ENCODE measurements around the gene CPLANE1.
"Not testable (repeated sequence)": the region's sequence is repeated elsewhere in the genome, so short reads cannot be mapped to it uniquely, and the experiment has no call there.

Gene CPLANE1

DNA sequence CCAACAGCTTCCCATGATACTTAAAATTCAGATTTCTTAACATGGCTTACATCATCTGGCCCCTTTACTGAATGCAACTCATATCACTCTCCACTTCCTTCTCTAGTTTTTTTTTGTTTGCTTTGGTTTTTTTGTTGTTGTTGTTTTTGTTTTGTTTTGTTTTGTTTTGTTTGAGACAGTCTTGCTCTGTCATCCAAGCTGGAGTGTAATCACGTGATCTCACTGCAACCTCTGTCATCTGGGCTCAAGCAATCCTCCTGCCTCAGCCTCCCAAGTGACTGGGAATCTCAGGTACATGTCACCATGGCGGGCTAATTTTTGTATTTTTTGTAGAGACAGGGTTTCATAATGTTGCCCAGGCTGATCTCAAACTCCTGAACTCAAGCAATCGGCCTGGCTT is 41.4 kb downstream of the CPLANE1 start:
- DNase-seq, result no peak

DNA sequence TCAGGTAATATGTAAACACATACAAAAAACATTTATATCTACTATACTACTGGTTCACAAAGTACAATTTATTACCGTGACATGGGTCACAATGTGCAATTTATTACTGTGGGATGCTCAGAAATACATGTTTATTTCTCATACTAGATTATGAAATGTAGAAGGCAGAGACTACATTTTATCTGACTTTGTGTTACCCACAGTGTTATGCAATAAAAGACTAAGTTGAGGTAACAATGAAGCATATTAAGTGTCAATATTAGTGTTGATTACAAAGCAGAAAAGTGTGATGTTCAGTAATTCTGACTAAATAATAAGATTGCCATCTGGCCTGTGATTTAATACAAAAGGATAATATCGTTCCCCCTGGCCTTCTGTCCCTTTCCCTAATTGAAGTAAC is 42.4 kb downstream of the CPLANE1 start:
- DNase-seq, result no peak

- no peak for DNase-seq
Observed at GRCh38 chr5:37198842-37199241, 50.3 kb downstream of the CPLANE1 start.

- DNase-seq, result no peak
Observed at GRCh38 chr5:37198061-37198460, 51.1 kb downstream of the CPLANE1 start.

GRCh38 chr5:37197340-37198050 is 51.7 kb downstream of the CPLANE1 start:
- DNase-seq, result no peak

DNA sequence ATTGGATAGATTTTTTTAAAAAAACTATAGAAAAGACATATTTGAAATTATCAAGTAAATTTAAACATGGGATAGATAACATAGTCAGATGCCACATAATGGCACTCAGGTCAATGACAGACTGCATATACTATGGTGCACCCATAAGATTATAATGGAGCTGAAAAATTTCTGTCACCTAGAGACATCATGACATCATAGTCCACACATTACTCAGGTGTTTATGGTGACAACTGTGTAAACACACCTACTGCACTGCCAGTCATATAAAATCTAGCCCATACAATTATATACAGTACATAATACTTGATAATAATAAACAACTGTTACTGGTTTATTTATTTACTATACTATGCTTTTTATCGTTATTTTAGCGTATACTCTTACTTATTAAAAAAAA is 58.6 kb downstream of the CPLANE1 start:
- DNase-seq, result no peak

GRCh38 chr5:37189355-37189754 is 59.8 kb downstream of the CPLANE1 start:
- DNase-seq, result no peak

GRCh38 chr5:37187465-37187977 is 61.7 kb downstream of the CPLANE1 start:
- no peak for DNase-seq

- no peak for DNase-seq
Observed at GRCh38 chr5:37184748-37185364, 64.3 kb downstream of the CPLANE1 start.

DNA sequence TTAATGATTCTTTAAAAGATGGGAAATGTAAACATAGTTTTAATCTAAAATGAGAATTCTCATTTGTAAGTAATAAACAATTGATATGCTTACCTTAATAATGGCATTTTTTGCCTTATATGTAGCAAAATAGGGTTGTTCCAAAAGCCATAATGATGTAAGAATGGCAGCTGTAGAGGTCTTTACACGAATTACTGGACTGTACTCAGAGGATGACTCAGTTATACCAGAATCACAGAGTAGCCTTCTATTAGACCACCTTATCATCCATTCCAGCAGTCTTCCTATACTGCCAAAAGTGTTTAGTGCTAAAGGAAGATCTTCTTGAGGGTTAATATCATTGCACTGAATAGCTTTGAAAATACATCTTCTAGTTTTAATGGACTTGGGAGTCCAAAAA is 66.5 kb downstream of the CPLANE1 start:
- no peak for DNase-seq

GRCh38 chr5:37174928-37175327 is 74.2 kb downstream of the CPLANE1 start:
- DNase-seq, result no peak

DNA sequence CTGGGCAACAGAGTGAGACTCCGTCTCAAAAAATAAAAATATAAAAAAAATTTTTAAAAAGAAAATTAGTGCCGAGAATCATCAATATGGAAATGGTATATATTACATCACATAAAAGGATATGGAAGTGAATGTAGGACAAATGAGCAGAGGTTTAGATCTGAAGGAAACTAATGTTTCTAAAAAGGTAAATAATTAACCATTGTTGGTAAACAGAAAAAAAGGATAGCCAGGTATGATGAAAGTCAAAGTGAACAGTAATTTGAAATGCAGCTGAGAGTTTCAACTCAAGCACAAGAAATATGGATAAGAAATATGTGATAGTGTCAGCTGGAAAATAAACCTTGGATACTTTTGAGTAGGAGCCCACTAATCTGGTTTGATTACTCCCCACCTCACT is 76.2 kb downstream of the CPLANE1 start:
- no peak for DNase-seq

DNA sequence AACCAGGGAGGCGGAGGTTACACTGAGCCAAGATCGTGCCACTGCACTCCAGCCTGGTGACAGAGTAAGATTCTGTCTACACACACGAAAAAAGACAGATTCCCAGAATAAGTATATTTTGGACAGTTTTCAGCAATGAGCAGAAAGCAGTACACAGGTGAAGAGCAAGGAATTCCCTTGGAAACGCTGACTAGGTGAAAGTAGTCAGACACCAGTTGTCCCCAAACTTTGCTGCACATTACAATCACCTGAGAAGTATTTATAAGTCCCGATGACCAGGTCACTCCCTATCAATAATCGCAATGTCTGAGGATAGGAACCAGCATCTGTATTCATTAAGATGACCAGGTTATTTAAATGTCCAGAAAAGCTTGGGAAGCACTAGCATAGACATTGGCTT is 78.3 kb downstream of the CPLANE1 start:
- DNase-seq, result no peak

- DNase-seq, result no peak
Observed at GRCh38 chr5:37166197-37166596, 83.0 kb downstream of the CPLANE1 start.

GRCh38 chr5:37165761-37166160 is 83.4 kb downstream of the CPLANE1 start:
- no peak for DNase-seq

- no peak for DNase-seq
Observed at GRCh38 chr5:37153661-37154060, 95.5 kb downstream of the CPLANE1 start.

- no peak for DNase-seq
Observed at GRCh38 chr5:37146896-37147295, 102.3 kb downstream of the CPLANE1 start.

- no peak for DNase-seq
Observed at GRCh38 chr5:37136694-37137093, 112.5 kb downstream of the CPLANE1 start.

DNA sequence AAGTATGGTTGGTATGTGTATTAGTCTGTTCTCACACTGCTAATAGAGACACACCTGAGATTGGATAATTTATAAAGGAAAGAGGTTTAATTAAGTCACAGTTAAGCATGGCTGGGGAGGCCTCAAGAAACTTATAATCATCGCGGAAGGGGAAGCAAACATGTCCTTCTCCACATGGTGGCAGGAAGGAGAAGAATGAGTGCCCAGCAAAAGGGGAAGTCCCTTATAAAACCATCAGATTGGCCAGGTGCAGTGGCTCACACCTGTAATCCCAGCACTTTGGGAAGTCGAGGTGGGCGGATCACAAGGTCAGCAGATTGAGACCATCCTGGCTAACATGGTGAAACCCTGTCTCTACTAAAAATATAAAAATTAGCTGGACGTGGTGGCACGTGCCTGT is 113.9 kb downstream of the CPLANE1 start:
- DNase-seq, result not testable (repeated sequence)

DNA sequence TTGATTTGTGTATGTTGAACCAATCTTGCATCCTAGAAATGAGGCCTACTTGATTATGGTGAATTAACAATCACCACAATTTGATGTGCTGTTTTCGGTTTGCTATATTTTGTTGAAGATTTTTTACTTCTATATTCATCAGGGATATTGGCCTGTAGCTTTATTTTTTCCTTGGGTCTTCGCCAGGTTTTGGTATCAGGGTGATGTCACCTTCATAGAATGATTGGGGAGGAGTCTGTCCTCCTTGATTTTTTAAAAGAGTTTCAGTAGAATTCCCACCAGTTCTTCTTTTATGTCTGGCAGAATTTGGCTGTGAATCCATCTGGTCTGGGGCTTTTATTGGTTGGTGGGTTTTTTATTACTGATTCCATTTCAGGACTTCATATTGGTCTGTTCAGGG is 115.2 kb downstream of the CPLANE1 start:
- no peak for DNase-seq

- no peak for DNase-seq
Observed at GRCh38 chr5:37132646-37133045, 116.5 kb downstream of the CPLANE1 start.

DNA sequence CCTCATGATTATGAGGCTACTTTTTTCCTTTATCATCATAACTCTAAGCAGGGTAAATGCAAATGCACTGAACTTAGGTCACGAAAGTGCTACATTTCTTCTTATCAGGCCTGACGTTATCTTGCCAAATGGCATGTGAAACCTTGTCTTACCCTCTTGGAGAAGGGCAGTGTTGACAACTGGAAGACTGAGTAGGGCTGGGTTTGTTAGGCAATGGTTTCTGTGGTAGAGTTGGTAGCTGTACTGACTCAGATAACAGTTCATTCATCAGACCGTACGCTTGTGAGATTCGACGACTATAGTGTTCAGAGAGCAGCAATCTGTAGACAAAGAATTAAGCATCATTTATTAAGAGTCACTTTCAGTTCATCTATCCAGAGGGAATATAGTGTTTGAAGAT is 127.7 kb downstream of the CPLANE1 start:
- DNase-seq, result no peak

DNA sequence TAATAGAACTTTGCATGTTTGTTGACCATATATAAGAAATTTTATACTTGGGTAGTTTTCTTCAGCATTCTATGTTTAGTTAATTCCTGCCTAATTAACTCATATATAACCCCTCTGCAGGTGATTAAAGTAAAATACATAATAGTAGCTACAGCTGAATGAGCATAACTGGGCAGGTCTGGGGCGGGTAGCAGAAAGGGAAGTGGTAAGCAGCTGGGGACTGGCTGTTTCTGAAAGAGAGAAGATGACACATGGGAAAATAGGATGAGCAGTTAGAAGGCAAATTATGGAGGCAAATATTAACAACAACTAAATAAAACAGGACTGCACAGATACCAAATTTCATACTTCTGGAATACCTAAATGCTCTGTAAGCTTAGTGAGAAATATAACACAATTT is 128.1 kb downstream of the CPLANE1 start:
- DNase-seq, result no peak

- DNase-seq, result no peak
Observed at GRCh38 chr5:37120270-37120669, 128.9 kb downstream of the CPLANE1 start.

- no peak for DNase-seq
Observed at GRCh38 chr5:37116359-37116758, 132.8 kb downstream of the CPLANE1 start.

Data from activated T-cell treated with anti-CD3 and anti-CD28 coated beads, Interleukin-2, amount 50 U/mL, for 1 hour (primary cell).